ENCODE data around the gene FAM168A.

- no peak for TF ChIP-seq CTCF (conservative IDR thresholded peaks at IDR 0.05 in 1 of 2, IDR thresholded peaks at IDR 0.05 in 1 of 2; ENCODE audit: low read depth in 1 of 2, low read length in 2 of 2)
- TF ChIP-seq EZH2 (IDR thresholded peaks at IDR 0.05; ENCODE audit: low read length, missing control alignments) = no peak
Measured at GRCh38 chr11:73465023-73465675, 132.8 kb downstream of the FAM168A start.
